AG04449 (cell line): Measurements from ENCODE around the gene WDR19.

Experiments used
- CTCF ChIA-PET: fragments of 350-600 bp; formaldehyde crosslinking; extraction: SDS; loops from one replicate; lab custom pipeline; 2021; ENCODE audit warnings: antibody characterized with exemption; lab: Yijun Ruan, JAX
- POLR2A ChIA-PET: fragments of 400-600, 350-600 bp; formaldehyde crosslinking; extraction: SDS; loops from one replicate; lab custom pipeline; 2020; ENCODE audit warnings: antibody characterized with exemption, inconsistent platforms; lab: Yijun Ruan, JAX
- DNase-seq: peaks from one replicate; pipeline ENCODE4 v3.0.0-alpha.2; 2010; ENCODE audit warnings: low read depth, low spot score
- H3K4me3 ChIP-seq: 2 replicates; pipeline ENCODE4 v1.5.1; 2011; ENCODE audit warnings: low read depth, mild to moderate bottlenecking, control low read depth, low read length
- TF ChIP-seq, protein P1 (sequence below): IDR thresholded peaks from one replicate; pipeline ENCODE4 v1.5.1; 2011; ENCODE audit warnings: mild to moderate bottlenecking, moderate library complexity, low read length, control low read depth, inconsistent platforms; ENCODE audit not compliant: insufficient read depth; ENCODE audit errors: missing control alignments

Gene WDR19

DNA sequence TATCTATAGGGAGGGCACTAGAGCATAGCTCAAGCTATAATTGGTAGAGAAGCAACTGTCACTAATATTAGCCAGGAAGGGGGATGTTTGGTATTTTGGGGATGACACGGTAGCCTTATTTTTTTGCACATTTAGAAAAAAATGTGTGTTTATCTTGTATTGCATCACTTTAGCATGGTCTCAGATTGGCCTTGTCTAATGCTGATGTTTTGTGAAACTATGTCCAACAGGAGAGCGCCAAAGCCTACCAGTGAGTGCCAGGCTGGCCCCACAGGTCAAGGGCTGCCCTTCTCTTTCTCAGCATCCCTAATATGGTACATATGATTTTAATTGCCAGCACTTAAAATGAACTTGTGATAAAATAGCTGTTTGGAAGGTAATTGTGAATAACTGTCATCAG lies 24.8 kb upstream of the WDR19 start:
- POLR2A ChIA-PET: no interaction called here
- CTCF ChIA-PET: no interaction called here
- DNase-seq: no peak
- no peak overlapping the region for H3K4me3 ChIP-seq
- TF ChIP-seq, protein P1, sequence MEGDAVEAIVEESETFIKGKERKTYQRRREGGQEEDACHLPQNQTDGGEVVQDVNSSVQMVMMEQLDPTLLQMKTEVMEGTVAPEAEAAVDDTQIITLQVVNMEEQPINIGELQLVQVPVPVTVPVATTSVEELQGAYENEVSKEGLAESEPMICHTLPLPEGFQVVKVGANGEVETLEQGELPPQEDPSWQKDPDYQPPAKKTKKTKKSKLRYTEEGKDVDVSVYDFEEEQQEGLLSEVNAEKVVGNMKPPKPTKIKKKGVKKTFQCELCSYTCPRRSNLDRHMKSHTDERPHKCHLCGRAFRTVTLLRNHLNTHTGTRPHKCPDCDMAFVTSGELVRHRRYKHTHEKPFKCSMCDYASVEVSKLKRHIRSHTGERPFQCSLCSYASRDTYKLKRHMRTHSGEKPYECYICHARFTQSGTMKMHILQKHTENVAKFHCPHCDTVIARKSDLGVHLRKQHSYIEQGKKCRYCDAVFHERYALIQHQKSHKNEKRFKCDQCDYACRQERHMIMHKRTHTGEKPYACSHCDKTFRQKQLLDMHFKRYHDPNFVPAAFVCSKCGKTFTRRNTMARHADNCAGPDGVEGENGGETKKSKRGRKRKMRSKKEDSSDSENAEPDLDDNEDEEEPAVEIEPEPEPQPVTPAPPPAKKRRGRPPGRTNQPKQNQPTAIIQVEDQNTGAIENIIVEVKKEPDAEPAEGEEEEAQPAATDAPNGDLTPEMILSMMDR: no peak

DNA sequence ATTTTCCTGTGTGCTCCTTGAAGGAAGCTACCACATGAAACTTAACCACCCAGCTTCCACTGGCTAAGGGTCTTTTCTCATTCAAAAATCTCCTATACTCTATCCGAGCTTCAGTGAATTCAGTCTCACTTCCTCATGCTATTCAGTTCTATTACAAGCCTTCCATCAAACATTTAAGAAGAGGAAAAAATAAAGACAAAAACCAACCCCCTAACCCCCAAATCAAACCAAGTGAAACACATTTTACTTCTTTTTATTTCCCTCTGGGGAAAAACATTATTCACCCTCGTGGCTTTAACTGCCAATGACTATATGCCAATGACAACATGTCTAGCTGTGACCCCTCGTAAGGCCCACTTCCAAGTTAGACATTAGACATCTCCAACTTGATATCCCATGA lies 16.2 kb upstream of the WDR19 start:
- H3K4me3 ChIP-seq: no peak overlapping the region
- TF ChIP-seq, protein P1: no peak
- ChIA-PET POLR2A (no interaction called here), CTCF (interaction anchor here (1.0 kb wide), 2 partner anchors 13 to 16 kb away, joined by 3 read pairs; no protein-coding TSS in a partner anchor)
- DNase-seq: no peak

DNA sequence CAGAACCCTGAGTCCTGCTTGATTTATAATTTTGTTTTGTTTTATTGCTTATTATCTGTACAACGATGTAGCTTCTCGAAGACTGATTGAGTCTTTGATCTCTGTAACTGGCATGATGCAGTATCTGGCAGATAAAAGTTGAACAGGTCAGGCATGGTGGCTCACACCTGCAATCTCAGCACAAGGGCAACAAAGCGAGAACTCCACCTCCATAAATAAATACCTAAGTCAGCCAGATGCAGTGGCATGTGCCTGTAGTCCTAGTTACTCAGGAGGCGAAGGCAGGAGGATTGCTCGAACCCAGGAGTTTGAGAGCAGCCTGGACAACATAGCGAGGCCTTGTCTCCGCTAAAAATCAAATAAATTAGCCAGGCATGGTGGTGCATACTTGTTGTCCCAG lies 15.7 kb upstream of the WDR19 start:
- no peak for DNase-seq
- POLR2A ChIA-PET: no interaction called here
- TF ChIP-seq, protein P1: no peak
- no peak overlapping the region for H3K4me3 ChIP-seq
- CTCF ChIA-PET: interaction anchor here (1.0 kb wide), 1 partner anchor 15 kb away, joined by 3 read pairs; no protein-coding TSS in a partner anchor

DNA sequence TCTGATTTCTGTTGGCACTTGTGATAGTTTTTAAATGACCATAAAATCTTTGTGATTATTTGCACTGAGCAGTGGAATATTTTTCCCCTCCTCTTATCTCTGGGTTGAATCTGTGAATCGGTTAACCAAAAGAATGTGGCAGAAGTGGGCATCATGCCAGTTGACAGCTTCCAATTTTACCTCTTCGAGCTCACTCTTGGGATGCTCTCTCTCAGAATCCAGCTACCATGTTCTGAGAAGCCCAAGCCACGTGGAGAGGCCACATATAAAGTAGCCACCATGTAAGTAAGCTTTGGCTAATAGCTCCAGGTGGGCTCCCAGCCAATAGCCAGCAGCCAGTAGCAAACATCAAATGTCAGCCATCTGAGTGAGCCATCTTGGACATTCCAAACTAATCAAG lies 12.9 kb upstream of the WDR19 start:
- no peak for DNase-seq
- no peak overlapping the region for H3K4me3 ChIP-seq
- CTCF ChIA-PET: interaction anchor here (1.1 to 1.6 kb wide), 2 partner anchors 12 to 410 kb away, joined by 3 to 5 read pairs; no protein-coding TSS in a partner anchor
- TF ChIP-seq, protein P1: no peak
- POLR2A ChIA-PET: no interaction called here

DNA sequence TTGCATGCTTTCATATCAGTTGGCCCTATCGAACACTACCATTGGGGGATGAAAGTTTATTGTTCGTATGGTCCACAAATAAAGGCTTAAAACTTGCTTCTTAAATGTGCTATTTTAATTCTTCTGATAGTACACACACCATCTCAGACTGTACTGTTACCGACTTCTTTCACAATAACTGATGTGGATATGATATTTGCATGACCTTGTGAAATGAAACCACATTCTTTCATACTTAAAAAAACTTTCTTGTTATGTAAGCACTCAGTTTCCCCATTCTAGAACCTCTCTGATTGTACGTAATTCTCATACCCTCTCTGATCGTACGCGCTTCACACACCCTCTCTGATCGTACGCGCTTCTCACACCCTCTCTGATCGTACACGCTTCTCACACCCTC lies 12.0 kb upstream of the WDR19 start:
- POLR2A ChIA-PET: no interaction called here

DNA sequence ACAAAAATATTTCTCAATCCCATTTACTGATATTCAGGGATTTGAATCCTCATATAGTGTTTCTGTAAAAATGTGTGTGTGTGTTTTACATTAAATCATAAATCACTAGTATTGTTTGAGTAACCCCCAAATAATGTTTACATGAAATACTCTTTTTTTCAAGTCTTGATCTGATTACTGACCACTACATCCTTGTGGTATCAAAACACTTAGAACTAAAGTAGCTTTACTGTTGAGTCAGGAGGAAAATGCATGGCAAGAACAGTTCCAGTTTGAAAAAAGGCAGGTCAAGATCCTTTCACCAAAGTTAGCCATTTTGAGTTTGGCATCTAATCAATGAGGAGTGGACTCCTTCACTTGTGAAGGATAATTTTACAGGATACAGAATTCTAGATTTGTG lies 3.6 kb upstream of the WDR19 start:
- DNase-seq: no peak
- H3K4me3 ChIP-seq: no peak overlapping the region
- POLR2A ChIA-PET: no interaction called here
- CTCF ChIA-PET: interaction anchor here (1.4 kb wide), 1 partner anchor 13 kb away, joined by 3 read pairs; no protein-coding TSS in a partner anchor
- TF ChIP-seq, protein P1: no peak

More for the DNA sequence above, 12.0 kb upstream of the WDR19 start:
- no peak overlapping the region for H3K4me3 ChIP-seq
- CTCF ChIA-PET: no interaction called here
- TF ChIP-seq, protein P1: no peak
- DNase-seq: no peak
